Heart left ventricle (tissue), 16 donors: ENCODE results near the gene CDK18. TPM values are rescaled to one million over a fixed set of nuclear protein-coding genes. Genes with fewer than 3 reads are reported as not detected.

Source experiments
- ATAC-seq, 4 donors: fragments of 200-7000 bp; cut with Tn5 transposase; one replicate each; pipeline ENCODE4 v1.9.1; 2020 to 2022; ENCODE audit warnings: moderate library complexity in 4 of 4, mild to moderate bottlenecking in 3 of 4, moderate number of reproducible peaks in 1 of 4
- DNase-seq, 5 donors: peaks; one replicate each; pipeline ENCODE4 v3.0.0-alpha.2; 2020
- H3K27ac ChIP-seq, 12 donors: fragments of 200-600 bp; sonication (generic) in 4 of 12; one replicate each; pipeline versions ENCODE4 v1.5.0 to v1.8.0; 2016 to 2022; ENCODE audit warnings: mild to moderate bottlenecking in 2 of 12
- H3K27me3 ChIP-seq, 9 donors: fragments of 200-600 bp; sonication (generic) in 2 of 9; one replicate each; pipeline versions ENCODE4 v1.5.1 to v1.8.0; 2016 to 2022; ENCODE audit warnings: mild to moderate bottlenecking in 3 of 9
- H3K36me3 ChIP-seq, 9 donors: fragments of 200-600 bp; sonication (generic) in 2 of 9; one replicate each; pipeline versions ENCODE4 v1.5.0 to v1.8.0; 2018 to 2022; ENCODE audit warnings: mild to moderate bottlenecking in 2 of 9
- H3K4me1 ChIP-seq, 12 donors: fragments of 200-600 bp; sonication (generic) in 4 of 12; one replicate each; pipeline versions ENCODE4 v1.5.0 to v1.8.0; 2016 to 2022; ENCODE audit warnings: mild to moderate bottlenecking in 3 of 12
- H3K4me3 ChIP-seq, 12 donors: fragments of 200-600 bp; sonication (generic) in 4 of 12; one replicate each; pipeline versions ENCODE4 v1.5.0 to v1.8.0; 2017 to 2022; ENCODE audit warnings: mild to moderate bottlenecking in 9 of 12, moderate library complexity in 4 of 12
- H3K9me3 ChIP-seq, 12 donors: fragments of 200-600 bp; sonication (generic) in 4 of 12; one replicate each; pipeline versions ENCODE4 v1.5.0 to v1.8.0; 2016 to 2022; ENCODE audit warnings: mild to moderate bottlenecking in 1 of 12
- CTCF ChIP-seq, 12 donors: fragments of 200-600 bp; sonication (generic) in 4 of 12; IDR thresholded peaks; one replicate each; pipeline versions ENCODE4 v1.5.0 to v1.8.0; 2018 to 2022; ENCODE audit warnings: antibody characterized with exemption in 12 of 12, mild to moderate bottlenecking in 5 of 12
- POLR2A ChIP-seq, 2 donors: fragments of 450-650 bp; IDR thresholded peaks; one replicate each; pipeline ENCODE4 v1.6.1; 2017; ENCODE audit warnings: antibody characterized with exemption in 2 of 2, mild to moderate bottlenecking in 2 of 2, moderate library complexity in 2 of 2
- WGBS, 4 donors: extraction: QIAGEN DNeasy Blood & Tissue Kit in 2 of 4; methylation state at CpG; one replicate each; pipeline versions ENCODE4 v1.1.5 to v1.1.7; 2013 to 2018; 5-methylcytosine and 5-hydroxymethylcytosine counted together
- intact Hi-C, 10 donors: fragments of 100-400 bp; cut with DNase I; formaldehyde crosslinking; loops; one replicate each; pipeline versions ENCODE4 v1.11.1 to v1.14.2; 2022
- polyA plus RNA-seq, 2 donors: library from polyadenylated mRNA; stranded (reverse); fragments of 200-250 nt; gene quantifications; one replicate each; pipeline ENCODE4 v1.2.3, GENCODE V29; 2013
- total RNA-seq, 9 donors: library from RNA; depleted of rRNA in 2 of 9; stranded (reverse); fragments of >200 nt in 2 of 9; fragmentation: NEBNext Ultra II Directional in 3 of 9; extraction: Animal tissue kit (Norgen Biotek cat#: 25700) in 3 of 9; gene quantifications; one replicate each; pipeline versions ENCODE4 v1.1.0 to v1.2.4, GENCODE V29; 2016 to 2023
- donor health status: ischemic (EF 13 %, LVEDD 7.1; RV severe dilation, severe dysfunction).
- donor health status: healthy with polysubstance abuse.
- donor health status: DM: no; HTN: yes; CAD: no.
- donor health status: DM: no; HTN: no; CAD: no.
- donor health status: ischemic (EF 25% LVEDD 6.9; RV normal size, moderate dysfunction).
- donor health status: ischemic (EF 25% LVEDD 5.7; RV mildly dilated, moderate dysfunction).
- donor health status: healthy.
- donor health status: DM: yes; HTN: yes; CAD: no.
- donor health status: ischemic (EF 35%, LVEDD 5.7; RV mildly dilated, moderate dysfunction).
- donor health status: nonischemic (EF 11% LVEDD 7.7; RV severe dilation, severe dysfunction).
- donor health status: DM: yes; HTN: yes; CAD: no.
- donor health status: PGD.
- donor health status: ischemic (EF 29% LVEDD 5.4; RV normal size, mild dysfunction).
- donor health status: nonischemic (EF 23%, LVEDD 6.1; RV moderate dilation, normal function).

Gene CDK18
- total and polyA plus RNA-seq, 11 donors, result 62.5 to 198 (median 141) TPM

- DNase-seq (no peak), ATAC-seq (no peak)
- no peak overlapping the region for H3K27ac ChIP-seq
- H3K4me1 ChIP-seq, result peaks cover 0 to 10% (median 0%) of the 10 kb centered on the region in 12 donors
- H3K9me3 ChIP-seq, result peaks cover 0 to 12% (median 0%) of the 10 kb centered on the region in 12 donors
- no peak overlapping the region for H3K4me3 ChIP-seq
- H3K27me3 ChIP-seq, result peaks cover 0 to 36% (median 0%) of the 10 kb centered on the region in 9 donors
- intact Hi-C loops, result no loop called here
- no peaks in the 10 kb centered on the region for H3K36me3 ChIP-seq
- TF ChIP-seq POLR2A (IDR thresholded peaks at IDR 0.05), result no peak
- no peak for TF ChIP-seq CTCF (IDR thresholded peaks at IDR 0.05)
- 84 to 93% (median 91%) methylated on average over 7 of the region's 7 CpGs for WGBS, 4 donors
Observed at GRCh38 chr1:205473966-205474365, 30.5 kb upstream of the CDK18 start.

GRCh38 chr1:205474571-205474970 lies 29.9 kb upstream of the CDK18 start:
- H3K9me3 ChIP-seq, result peaks cover 0 to 12% (median 0%) of the 10 kb centered on the region in 12 donors
- no peak for ATAC-seq
- peaks cover 0 to 36% (median 0%) of the 10 kb centered on the region in 9 donors for H3K27me3 ChIP-seq
- intact Hi-C loops, result no loop called here
- WGBS, 4 donors, result 89 to 100% (median 93%) methylated on average over 3 of the region's 3 CpGs
- TF ChIP-seq CTCF (IDR thresholded peaks at IDR 0.05) (no peak), POLR2A (IDR thresholded peaks at IDR 0.05) (no peak)
- H3K27ac ChIP-seq, result no peak overlapping the region
- H3K4me1 ChIP-seq, result peaks cover 0 to 10% (median 0%) of the 10 kb centered on the region in 12 donors
- DNase-seq, result no peak
- H3K4me3 ChIP-seq, result no peak overlapping the region
- H3K36me3 ChIP-seq, result no peaks in the 10 kb centered on the region

- peaks cover 0 to 45% (median 3%) of the 10 kb centered on the region in 9 donors for H3K27me3 ChIP-seq
- 94 to 100% (median 97%) methylated on average over 1 of the region's 1 CpG for WGBS, 4 donors
- no peak for ATAC-seq
- no peak overlapping the region for H3K27ac ChIP-seq
- intact Hi-C loops, result no loop called here
- peaks cover 0 to 12% (median 0%) of the 10 kb centered on the region in 12 donors for H3K9me3 ChIP-seq
- no peak for DNase-seq
- H3K36me3 ChIP-seq, result no peaks in the 10 kb centered on the region
- TF ChIP-seq CTCF (IDR thresholded peaks at IDR 0.05) (no peak), POLR2A (IDR thresholded peaks at IDR 0.05) (no peak)
- H3K4me1 ChIP-seq, result peaks cover 0 to 10% (median 0%) of the 10 kb centered on the region in 12 donors
- H3K4me3 ChIP-seq, result no peak overlapping the region
Observed at GRCh38 chr1:205475855-205476254, 28.6 kb upstream of the CDK18 start.

- Histone ChIP-seq H3K36me3 (no peaks in the 10 kb centered on the region), H3K4me1 (peaks cover 0 to 10% (median 0%) of the 10 kb centered on the region in 12 donors), H3K4me3 (no peak overlapping the region), H3K9me3 (peaks cover 0 to 12% (median 0%) of the 10 kb centered on the region in 12 donors), H3K27me3 (peaks cover 0 to 48% (median 9%) of the 10 kb centered on the region in 9 donors), H3K27ac (no peak overlapping the region)
- intact Hi-C loops, result no loop called here
- WGBS, 4 donors, result 92 to 97% (median 95%) methylated on average over 4 of the region's 4 CpGs
- TF ChIP-seq CTCF (IDR thresholded peaks at IDR 0.05) (no peak), POLR2A (IDR thresholded peaks at IDR 0.05) (no peak)
- DNase-seq (no peak), ATAC-seq (no peak)
Observed at GRCh38 chr1:205476648-205477047, 27.8 kb upstream of the CDK18 start.
